ENCODE measurements around the gene USP19. TPM values are rescaled to one million over a fixed set of nuclear protein-coding genes. Genes with fewer than 3 reads are reported as not detected.
A peak's percentile ranks its signal among the peaks of the same experiment; 100 is the strongest.

The USP19 gene
- total RNA-seq, 1 experiment from 2014 or later: 92.8 TPM

DNA sequence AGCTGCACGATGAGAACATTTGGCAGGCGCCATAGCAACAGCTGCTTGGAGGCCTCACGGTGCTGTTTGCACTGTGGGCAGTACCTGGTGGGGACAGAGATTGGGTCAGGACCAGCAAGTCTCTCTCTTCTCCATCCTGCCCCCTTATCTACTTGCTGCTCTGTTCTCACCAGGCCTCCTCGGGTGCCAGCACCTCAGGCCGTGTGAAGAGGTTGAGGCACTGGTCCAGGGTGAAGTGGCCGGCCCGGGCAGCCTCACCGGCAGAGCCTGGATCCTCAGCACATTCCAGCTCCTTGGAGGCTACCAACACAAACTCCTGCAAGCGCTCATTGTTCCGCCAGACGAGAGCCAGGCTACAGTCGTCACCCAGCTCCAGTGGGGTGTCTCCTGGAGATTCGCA is 9.8 kb downstream of the USP19 start:
- H3K4me2 ChIP-seq (ENCODE audit: low read length): no peak overlapping the region
- H3K36me3 ChIP-seq (ENCODE audit: control insufficient read depth in 1 of 2, insufficient read depth in 2 of 2, low read length in 2 of 2): peaks cover 42 to 59% of the 10 kb centered on the region in 2 experiments
- no peak overlapping the region for H3K27ac ChIP-seq (ENCODE audit: low read depth, low read length)
- intact Hi-C loops (cut with micrococcal nuclease): no loop called here
- TF ChIP-seq CEBPB (IDR thresholded peaks at IDR 0.05; ENCODE audit: low read depth): no peak
- no peak for TF ChIP-seq POLR2AphosphoS5 (IDR thresholded peaks at IDR 0.05; ENCODE audit: low read depth, low read length)
- TF ChIP-seq, protein P1, sequence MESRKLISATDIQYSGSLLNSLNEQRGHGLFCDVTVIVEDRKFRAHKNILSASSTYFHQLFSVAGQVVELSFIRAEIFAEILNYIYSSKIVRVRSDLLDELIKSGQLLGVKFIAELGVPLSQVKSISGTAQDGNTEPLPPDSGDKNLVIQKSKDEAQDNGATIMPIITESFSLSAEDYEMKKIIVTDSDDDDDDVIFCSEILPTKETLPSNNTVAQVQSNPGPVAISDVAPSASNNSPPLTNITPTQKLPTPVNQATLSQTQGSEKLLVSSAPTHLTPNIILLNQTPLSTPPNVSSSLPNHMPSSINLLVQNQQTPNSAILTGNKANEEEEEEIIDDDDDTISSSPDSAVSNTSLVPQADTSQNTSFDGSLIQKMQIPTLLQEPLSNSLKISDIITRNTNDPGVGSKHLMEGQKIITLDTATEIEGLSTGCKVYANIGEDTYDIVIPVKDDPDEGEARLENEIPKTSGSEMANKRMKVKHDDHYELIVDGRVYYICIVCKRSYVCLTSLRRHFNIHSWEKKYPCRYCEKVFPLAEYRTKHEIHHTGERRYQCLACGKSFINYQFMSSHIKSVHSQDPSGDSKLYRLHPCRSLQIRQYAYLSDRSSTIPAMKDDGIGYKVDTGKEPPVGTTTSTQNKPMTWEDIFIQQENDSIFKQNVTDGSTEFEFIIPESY (IDR thresholded peaks at IDR 0.05; ENCODE audit: extremely low read depth, insufficient replicate concordance, low read length): no peak
- no peak for TF ChIP-seq POLR2A (IDR thresholded peaks at IDR 0.05; ENCODE audit: borderline replicate concordance, extremely low read depth, insufficient read depth, insufficient read length)
- TF ChIP-seq ZFX (IDR thresholded peaks at IDR 0.05): no peak
- TF ChIP-seq ZNF274 (IDR thresholded peaks at IDR 0.05; ENCODE audit: low read depth, low read length): no peak
- no peak for TF ChIP-seq YY1 (IDR thresholded peaks at IDR 0.05; ENCODE audit: extremely low read depth, insufficient replicate concordance, low read depth, low read length)
- TF ChIP-seq JUND (IDR thresholded peaks at IDR 0.05): no peak
- no peak for TF ChIP-seq SIN3A (IDR thresholded peaks at IDR 0.05; ENCODE audit: low read depth)
- ChIA-PET RAD21 (ENCODE audit: low non-redundant PET in 1 of 2, low total read pairs in 2 of 2, uncharacterized antibody in 2 of 2, unreplicated experiment in 2 of 2) (interaction anchor here in 1 of 2 experiments (0.7 kb wide), 1 partner anchor 17 kb away, joined by 6 read pairs; the partner anchor contains the start of gene QRICH1), CTCF (no interaction called here), POLR2A (interaction anchor here (1.0 kb wide), 1 partner anchor 89 kb away, joined by 3 read pairs; the partner anchor contains the start of gene NDUFAF3)
- DNase-seq (ENCODE audit: low read depth, low spot score) (no peak), ATAC-seq (no peak)
- no peaks in the 10 kb centered on the region for H3K79me2 ChIP-seq (ENCODE audit: insufficient read depth, low read length)
- H3K4me1 ChIP-seq (ENCODE audit: control insufficient read depth in 1 of 2, insufficient read depth in 2 of 2, low read length in 2 of 2): peaks cover 0 to under 1% of the 10 kb centered on the region in 2 experiments; a peak in 1 of 4 replicates
- H2AFZ ChIP-seq (ENCODE audit: low read depth, low read length, poor library complexity, severe bottlenecking): no peak overlapping the region
- no peaks in the 10 kb centered on the region for H3K27me3 ChIP-seq (ENCODE audit: insufficient read depth, low read length)
- H3K9ac ChIP-seq (ENCODE audit: low read length): no peak overlapping the region
- H3K4me3 ChIP-seq (replicated peaks in 1 of 2; ENCODE audit: low read depth in 1 of 2, low read length in 2 of 2): no peak overlapping the region
- BruUV-seq (replicated peaks): TSS peak; percentile 13
- H3K9me2 ChIP-seq (ENCODE audit: insufficient read depth): no peaks in the 10 kb centered on the region
- no peaks in the 10 kb centered on the region for H4K20me1 ChIP-seq (ENCODE audit: insufficient read depth)
- no peaks in the 10 kb centered on the region for H3K9me3 ChIP-seq (ENCODE audit: control insufficient read depth in 1 of 2, insufficient read depth in 1 of 2, low read depth in 1 of 2, low read length in 2 of 2)
